HEK293 (cell line): ENCODE results near the gene MTMR10.

Source experiments
- PRDM4 ChIP-seq: fragments of 450-650 bp; formaldehyde crosslinking; IDR thresholded peaks from 2 replicates; pipeline ENCODE4 v1.5.1; 2017; ENCODE audit warnings: missing biosample characterization, missing genetic modification characterization
- SP2 ChIP-seq: fragments of 450-650 bp; formaldehyde crosslinking; IDR thresholded peaks from 2 replicates; pipeline ENCODE4 v1.5.1; 2016; ENCODE audit warnings: missing biosample characterization, missing genetic modification characterization
- TCF7L2 ChIP-seq: IDR thresholded peaks from 2 replicates; pipeline ENCODE4 v1.6.1; 2011; ENCODE audit warnings: low read depth, mild to moderate bottlenecking, inconsistent platforms, low read length, moderate library complexity, borderline replicate concordance
- YY1 ChIP-seq: fragments of 450-650 bp; formaldehyde crosslinking; IDR thresholded peaks from 2 replicates; pipeline ENCODE4 v1.5.1; 2018; ENCODE audit warnings: missing biosample characterization, missing genetic modification characterization
- ZBTB11 ChIP-seq: fragments of 450-650 bp; formaldehyde crosslinking; conservative IDR thresholded peaks from 2 replicates; pipeline ENCODE4 v1.5.1; 2016; ENCODE audit warnings: low read depth, missing biosample characterization, missing genetic modification characterization
- ZBTB21 ChIP-seq: fragments of 450-650 bp; formaldehyde crosslinking; IDR thresholded peaks from 2 replicates; pipeline ENCODE4 v1.5.1; 2017; ENCODE audit warnings: missing biosample characterization, missing genetic modification characterization
- ZEB2 ChIP-seq: fragments of 450-650 bp; formaldehyde crosslinking; IDR thresholded peaks from 2 replicates; pipeline ENCODE4 v1.5.1; 2016; ENCODE audit warnings: missing biosample characterization, missing genetic modification characterization
- ZNF221 ChIP-seq: fragments of 450-650 bp; formaldehyde crosslinking; IDR thresholded peaks from 2 replicates; pipeline ENCODE4 v1.5.1; 2017; ENCODE audit warnings: missing biosample characterization, missing genetic modification characterization, borderline replicate concordance
- ZNF48 ChIP-seq: fragments of 450-650 bp; formaldehyde crosslinking; IDR thresholded peaks from 2 replicates; pipeline ENCODE4 v1.5.1; 2016; ENCODE audit warnings: missing biosample characterization, missing genetic modification characterization
- ZNF792 ChIP-seq: fragments of 450-650 bp; formaldehyde crosslinking; IDR thresholded peaks from 2 replicates; pipeline ENCODE4 v1.5.1; 2016; ENCODE audit warnings: missing biosample characterization, missing genetic modification characterization
- TF ChIP-seq, protein P1 (sequence below): fragments of 450-650 bp; formaldehyde crosslinking; IDR thresholded peaks from 2 replicates; pipeline ENCODE4 v1.5.1; 2016; ENCODE audit warnings: missing biosample characterization, missing genetic modification characterization
- TF ChIP-seq, protein P2 (sequence below): fragments of 450-650 bp; formaldehyde crosslinking; IDR thresholded peaks from 2 replicates; pipeline ENCODE4 v1.5.1; 2016; ENCODE audit warnings: missing biosample characterization, missing genetic modification characterization

- no peak for TF ChIP-seq YY1 (tag by site-specific recombination)
- TF ChIP-seq, protein P1, sequence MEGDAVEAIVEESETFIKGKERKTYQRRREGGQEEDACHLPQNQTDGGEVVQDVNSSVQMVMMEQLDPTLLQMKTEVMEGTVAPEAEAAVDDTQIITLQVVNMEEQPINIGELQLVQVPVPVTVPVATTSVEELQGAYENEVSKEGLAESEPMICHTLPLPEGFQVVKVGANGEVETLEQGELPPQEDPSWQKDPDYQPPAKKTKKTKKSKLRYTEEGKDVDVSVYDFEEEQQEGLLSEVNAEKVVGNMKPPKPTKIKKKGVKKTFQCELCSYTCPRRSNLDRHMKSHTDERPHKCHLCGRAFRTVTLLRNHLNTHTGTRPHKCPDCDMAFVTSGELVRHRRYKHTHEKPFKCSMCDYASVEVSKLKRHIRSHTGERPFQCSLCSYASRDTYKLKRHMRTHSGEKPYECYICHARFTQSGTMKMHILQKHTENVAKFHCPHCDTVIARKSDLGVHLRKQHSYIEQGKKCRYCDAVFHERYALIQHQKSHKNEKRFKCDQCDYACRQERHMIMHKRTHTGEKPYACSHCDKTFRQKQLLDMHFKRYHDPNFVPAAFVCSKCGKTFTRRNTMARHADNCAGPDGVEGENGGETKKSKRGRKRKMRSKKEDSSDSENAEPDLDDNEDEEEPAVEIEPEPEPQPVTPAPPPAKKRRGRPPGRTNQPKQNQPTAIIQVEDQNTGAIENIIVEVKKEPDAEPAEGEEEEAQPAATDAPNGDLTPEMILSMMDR (tag by site-specific recombination), result no peak
- TF ChIP-seq, protein P2, sequence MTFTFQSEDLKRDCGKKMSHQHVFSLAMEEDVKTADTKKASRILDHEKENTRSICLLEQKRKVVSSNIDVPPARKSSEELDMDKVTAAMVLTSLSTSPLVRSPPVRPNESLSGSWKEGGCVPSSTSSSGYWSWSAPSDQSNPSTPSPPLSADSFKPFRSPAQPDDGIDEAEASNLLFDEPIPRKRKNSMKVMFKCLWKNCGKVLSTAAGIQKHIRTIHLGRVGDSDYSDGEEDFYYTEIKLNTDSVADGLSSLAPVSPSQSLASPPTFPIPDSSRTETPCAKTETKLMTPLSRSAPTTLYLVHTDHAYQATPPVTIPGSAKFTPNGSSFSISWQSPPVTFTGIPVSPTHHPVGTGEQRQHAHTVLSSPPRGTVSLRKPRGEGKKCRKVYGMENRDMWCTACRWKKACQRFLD (tag by site-specific recombination), result no peak
- TF ChIP-seq ZBTB11 (tag by site-specific recombination), result no peak
- no peak for TF ChIP-seq ZNF221 (tag by site-specific recombination)
- TF ChIP-seq ZBTB21 (tag by site-specific recombination), result no peak
- no peak for TF ChIP-seq PRDM4 (tag by site-specific recombination)
- no peak for TF ChIP-seq ZNF792 (tag by site-specific recombination)
- TF ChIP-seq TCF7L2, result no peak
- no peak for TF ChIP-seq SP2 (tag by site-specific recombination)
- no peak for TF ChIP-seq ZNF48 (tag by site-specific recombination)
- no peak for TF ChIP-seq ZEB2
These were observed 95.8 kb downstream of the MTMR10 start for GRCh38 chr15:30895461-30896210.
